HG03064 (cell line): ENCODE results near the gene DNAH2.

Experiments used
- ATAC-seq: cut with Tn5 transposase; IDR thresholded peaks from one replicate; pipeline ENCODE4 v1.9.1; 2021; ENCODE audit warnings: low read depth; ENCODE audit not compliant: unreplicated experiment

Gene DNAH2

GRCh38 chr17:7848131-7848579 lies 130.6 kb downstream of the DNAH2 start:
- ATAC-seq, result no peak

DNA sequence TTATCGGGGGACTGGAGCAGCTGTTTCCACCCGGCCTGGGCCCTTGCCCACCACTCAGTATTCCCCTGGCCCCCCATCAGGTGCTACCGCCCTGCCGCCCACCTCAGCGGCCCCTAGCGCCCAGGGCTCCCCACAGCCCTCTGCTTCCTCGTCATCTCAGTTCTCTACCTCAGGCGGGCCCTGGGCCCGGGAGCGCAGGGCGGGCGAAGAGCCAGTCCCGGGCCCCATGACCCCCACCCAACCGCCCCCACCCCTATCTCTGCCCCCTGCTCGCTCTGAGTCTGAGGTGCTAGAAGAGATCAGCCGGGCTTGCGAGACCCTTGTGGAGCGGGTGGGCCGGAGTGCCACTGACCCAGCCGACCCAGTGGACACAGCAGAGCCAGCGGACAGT lies 131.2 kb downstream of the DNAH2 start:
- no peak for ATAC-seq

- ATAC-seq, result no peak
Observed at GRCh38 chr17:7849130-7849750, 131.7 kb downstream of the DNAH2 start.

DNA sequence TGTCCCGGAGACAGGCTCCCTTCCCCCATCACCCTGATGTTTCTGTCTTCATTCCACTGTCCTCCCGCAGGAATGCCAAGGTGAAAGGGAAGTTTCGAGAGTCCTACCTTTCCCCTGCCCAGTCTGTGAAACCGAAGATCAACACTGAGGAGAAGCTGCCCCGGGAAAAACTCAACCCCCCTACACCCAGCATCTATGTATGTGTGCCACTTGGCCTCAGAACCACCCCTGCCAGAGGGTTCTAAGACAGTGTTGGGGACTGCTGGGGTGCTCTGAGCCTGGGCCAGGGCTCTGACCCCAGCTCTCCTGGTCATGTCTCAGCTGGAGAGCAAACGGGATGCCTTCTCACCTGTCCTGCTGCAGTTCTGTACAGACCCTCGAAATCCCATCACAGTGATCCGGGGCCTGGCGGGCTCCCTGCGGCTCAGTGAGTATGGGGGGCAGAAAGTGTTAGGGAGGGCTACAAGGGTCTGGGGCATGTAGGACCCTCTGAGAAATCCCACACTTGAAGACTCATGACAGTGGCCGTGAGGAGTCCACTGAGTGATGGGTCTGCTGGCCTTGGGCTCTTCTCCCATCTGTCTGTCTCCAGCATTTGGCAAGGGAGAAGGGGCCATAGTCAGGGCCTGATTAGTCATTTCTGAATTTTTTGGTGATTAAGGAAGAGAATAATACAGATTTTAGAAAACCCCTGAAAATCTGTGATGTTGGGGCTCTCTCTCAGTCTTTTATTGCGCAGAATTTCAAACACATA lies 132.4 kb downstream of the DNAH2 start:
- no peak for ATAC-seq

GRCh38 chr17:7850701-7851437 lies 133.3 kb downstream of the DNAH2 start:
- no peak for ATAC-seq

- ATAC-seq, result no peak
Observed at GRCh38 chr17:7851438-7852261, 134.1 kb downstream of the DNAH2 start.

GRCh38 chr17:7852262-7852670 lies 134.7 kb downstream of the DNAH2 start:
- no peak for ATAC-seq

DNA sequence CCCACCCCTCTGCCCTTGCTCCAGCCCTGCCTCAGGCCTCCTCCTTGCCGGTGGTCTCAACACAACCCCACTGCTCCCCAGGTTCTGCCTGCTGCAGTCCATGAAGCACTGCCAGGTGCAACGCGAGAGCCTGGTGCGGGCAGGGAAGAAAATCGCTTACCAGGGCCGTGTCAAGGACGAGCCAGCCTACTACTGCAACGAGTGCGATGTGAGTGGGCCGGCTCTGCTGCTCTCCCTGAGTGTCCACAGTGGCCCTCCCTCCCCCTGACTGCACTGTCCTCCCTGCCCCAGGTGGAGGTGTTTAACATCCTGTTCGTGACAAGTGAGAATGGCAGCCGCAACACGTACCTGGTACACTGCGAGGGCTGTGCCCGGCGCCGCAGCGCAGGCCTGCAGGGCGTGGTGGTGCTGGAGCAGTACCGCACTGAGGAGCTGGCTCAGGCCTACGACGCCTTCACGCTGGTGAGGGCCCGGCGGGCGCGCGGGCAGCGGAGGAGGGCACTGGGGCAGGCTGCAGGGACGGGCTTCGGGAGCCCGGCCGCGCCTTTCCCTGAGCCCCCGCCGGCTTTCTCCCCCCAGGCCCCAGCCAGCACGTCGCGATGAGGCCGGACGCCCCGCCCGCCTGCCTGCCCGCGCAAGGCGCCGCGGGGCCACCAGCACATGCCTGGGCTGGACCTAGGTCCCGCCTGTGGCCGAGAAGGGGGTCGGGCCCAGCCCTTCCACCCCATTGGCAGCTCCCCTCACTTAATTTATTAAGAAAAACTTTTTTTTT lies 135.6 kb downstream of the DNAH2 start:
- no peak for ATAC-seq

DNA sequence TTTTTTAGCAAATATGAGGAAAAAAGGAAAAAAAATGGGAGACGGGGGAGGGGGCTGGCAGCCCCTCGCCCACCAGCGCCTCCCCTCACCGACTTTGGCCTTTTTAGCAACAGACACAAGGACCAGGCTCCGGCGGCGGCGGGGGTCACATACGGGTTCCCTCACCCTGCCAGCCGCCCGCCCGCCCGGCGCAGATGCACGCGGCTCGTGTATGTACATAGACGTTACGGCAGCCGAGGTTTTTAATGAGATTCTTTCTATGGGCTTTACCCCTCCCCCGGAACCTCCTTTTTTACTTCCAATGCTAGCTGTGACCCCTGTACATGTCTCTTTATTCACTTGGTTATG lies 136.1 kb downstream of the DNAH2 start:
- ATAC-seq, result no peak

- no peak for ATAC-seq
Observed at GRCh38 chr17:7854078-7854777, 136.7 kb downstream of the DNAH2 start.

- no peak for ATAC-seq
Observed at GRCh38 chr17:7854851-7855659, 137.5 kb downstream of the DNAH2 start, which contains the start of gene TMEM88. Gene TMEM88, plus strand, starts transcription at chr17:7855066. Its CDS starts 9 bp downstream, at chr17:7855075.

GRCh38 chr17:7855660-7856010 lies 138.1 kb downstream of the DNAH2 start:
- no peak for ATAC-seq

GRCh38 chr17:7856011-7856810 lies 138.7 kb downstream of the DNAH2 start:
- ATAC-seq, result no peak

DNA sequence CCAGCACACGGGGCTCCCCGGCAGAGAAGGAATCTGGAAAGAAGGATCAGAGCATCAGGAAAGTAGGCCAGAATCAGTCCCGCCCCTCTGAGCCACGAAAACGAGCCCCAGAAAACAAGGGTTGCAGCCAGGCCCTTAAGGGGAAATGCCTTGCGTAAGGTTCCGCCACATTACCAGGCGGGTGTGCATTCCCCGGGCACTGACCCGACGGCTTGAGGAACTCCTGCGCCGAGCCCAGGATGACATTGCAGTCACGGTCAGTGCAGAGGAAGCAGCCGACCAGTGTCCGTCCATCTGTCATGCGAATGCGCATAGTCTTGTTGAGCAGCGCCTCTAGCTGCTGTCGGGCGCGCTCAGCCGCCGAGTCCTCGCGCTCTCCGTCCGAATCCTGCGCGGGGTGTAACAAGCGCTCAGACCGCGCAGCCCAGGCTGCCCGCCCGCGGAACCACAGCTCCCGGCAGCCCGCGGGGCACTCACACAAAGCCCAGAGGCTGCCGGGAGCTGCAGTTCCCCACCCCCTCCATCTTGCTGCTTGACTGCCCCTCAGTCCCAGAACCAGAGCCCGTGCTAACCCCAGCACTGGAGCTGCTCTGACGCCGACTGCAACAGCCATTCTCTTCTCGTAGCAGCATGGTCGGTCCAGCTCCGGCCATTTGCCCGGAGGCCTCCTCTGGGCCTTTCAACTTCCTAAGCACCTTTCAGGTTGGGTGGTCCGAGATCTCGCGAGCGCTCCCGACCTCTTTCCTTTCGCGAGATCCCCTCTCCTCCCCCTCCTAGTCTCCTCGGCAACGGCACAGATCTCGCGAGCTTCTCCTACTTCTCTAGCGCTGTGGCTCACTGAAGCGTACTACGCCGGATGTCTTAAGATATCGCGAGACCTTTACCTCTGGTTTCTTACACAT lies 139.5 kb downstream of the DNAH2 start, which contains the start of gene NAA38:
NAA38 (minus strand) TSS at position 749 of the 902 bp plus-strand sequence; CDS start at position 653, 96 bp downstream.
- ATAC-seq, result peak; percentile 60

GRCh38 chr17:7857713-7858521 lies 140.4 kb downstream of the DNAH2 start, which contains the start of gene CYB5D1:
Gene CYB5D1, plus strand, starts transcription at chr17:7858003. Its CDS starts 132 bp downstream, at chr17:7858135.
- peak; percentile 31 for ATAC-seq

- ATAC-seq, result no peak
Observed at GRCh38 chr17:7858522-7858810, 140.9 kb downstream of the DNAH2 start.
